A549 (cell line): ENCODE results near the gene RAPGEF2.

Experiments used
- ESRRA ChIP-seq: fragments of 150-350 bp; IDR thresholded peaks from 2 replicates; pipeline ENCODE4 v1.6.1; 2014; ENCODE audit warnings: mild to moderate bottlenecking, low read length, borderline replicate concordance
- RAD21 ChIP-seq, 2 experiments: fragments of >200 bp in 1 of 2; sonication (Bioruptor Twin) in 1 of 2; formaldehyde crosslinking in 1 of 2; IDR thresholded peaks in 1 of 2; conservative IDR thresholded peaks in 1 of 2; 2 replicates in 1 of 2; 3 replicates in 1 of 2; pipeline ENCODE4 v1.6.1; 2012 to 2018; ENCODE audit warnings: inconsistent platforms in 1 of 2
- TF ChIP-seq, protein P1 (sequence below): IDR thresholded peaks from 2 replicates; pipeline ENCODE4 v1.6.1; 2012
- TF ChIP-seq, protein P2 (sequence below): fragments of 250-450 bp; sonication (Bioruptor Pico); IDR thresholded peaks from 2 replicates; pipeline ENCODE4 v1.5.0; 2021; ENCODE audit warnings: mild to moderate bottlenecking, moderate library complexity, borderline replicate concordance
- TF ChIP-seq, protein P3 (sequence below): IDR thresholded peaks from 2 replicates; pipeline ENCODE4 v1.6.1; 2012; ENCODE audit warnings: low read depth, borderline replicate concordance
- TF ChIP-seq, protein P4 (sequence below): fragments of 450-650 bp; IDR thresholded peaks from 2 replicates; pipeline ENCODE4 v1.6.1; 2014; ENCODE audit warnings: antibody characterized with exemption

DNA sequence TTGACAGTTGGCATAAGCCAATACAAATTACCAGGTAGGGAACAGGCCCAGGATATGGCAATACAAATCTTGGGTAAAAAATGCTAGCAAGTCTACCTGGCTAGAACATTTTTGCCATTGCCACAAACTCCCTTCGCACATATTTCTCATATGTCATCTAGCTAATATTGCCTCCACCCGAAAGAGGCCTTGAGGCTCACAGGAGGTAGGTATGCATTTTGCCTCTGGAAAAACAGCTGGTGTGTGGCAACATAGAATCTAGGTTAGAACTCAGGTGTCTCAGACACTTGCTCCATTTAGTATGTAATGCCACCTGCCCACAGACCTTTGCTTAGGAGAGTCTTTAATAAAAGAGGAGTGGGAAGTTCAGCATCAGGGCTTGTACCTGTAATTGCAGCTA lies 16.3 kb upstream of the RAPGEF2 start:
- TF ChIP-seq, protein P1, sequence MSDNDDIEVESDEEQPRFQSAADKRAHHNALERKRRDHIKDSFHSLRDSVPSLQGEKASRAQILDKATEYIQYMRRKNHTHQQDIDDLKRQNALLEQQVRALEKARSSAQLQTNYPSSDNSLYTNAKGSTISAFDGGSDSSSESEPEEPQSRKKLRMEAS = no peak
- TF ChIP-seq, protein P2, sequence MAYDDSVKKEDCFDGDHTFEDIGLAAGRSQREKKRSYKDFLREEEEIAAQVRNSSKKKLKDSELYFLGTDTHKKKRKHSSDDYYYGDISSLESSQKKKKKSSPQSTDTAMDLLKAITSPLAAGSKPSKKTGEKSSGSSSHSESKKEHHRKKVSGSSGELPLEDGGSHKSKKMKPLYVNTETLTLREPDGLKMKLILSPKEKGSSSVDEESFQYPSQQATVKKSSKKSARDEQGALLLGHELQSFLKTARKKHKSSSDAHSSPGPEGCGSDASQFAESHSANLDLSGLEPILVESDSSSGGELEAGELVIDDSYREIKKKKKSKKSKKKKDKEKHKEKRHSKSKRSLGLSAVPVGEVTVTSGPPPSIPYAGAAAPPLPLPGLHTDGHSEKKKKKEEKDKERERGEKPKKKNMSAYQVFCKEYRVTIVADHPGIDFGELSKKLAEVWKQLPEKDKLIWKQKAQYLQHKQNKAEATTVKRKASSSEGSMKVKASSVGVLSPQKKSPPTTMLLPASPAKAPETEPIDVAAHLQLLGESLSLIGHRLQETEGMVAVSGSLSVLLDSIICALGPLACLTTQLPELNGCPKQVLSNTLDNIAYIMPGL (CRISPR knock-in tag) = no peak
- TF ChIP-seq, protein P3, sequence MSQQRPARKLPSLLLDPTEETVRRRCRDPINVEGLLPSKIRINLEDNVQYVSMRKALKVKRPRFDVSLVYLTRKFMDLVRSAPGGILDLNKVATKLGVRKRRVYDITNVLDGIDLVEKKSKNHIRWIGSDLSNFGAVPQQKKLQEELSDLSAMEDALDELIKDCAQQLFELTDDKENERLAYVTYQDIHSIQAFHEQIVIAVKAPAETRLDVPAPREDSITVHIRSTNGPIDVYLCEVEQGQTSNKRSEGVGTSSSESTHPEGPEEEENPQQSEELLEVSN = no peak
- TF ChIP-seq, protein P4, sequence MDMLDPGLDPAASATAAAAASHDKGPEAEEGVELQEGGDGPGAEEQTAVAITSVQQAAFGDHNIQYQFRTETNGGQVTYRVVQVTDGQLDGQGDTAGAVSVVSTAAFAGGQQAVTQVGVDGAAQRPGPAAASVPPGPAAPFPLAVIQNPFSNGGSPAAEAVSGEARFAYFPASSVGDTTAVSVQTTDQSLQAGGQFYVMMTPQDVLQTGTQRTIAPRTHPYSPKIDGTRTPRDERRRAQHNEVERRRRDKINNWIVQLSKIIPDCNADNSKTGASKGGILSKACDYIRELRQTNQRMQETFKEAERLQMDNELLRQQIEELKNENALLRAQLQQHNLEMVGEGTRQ = no peak
- TF ChIP-seq ESRRA (no peak), RAD21 (conservative IDR thresholded peaks at IDR 0.05 in 1 of 2, IDR thresholded peaks at IDR 0.05 in 1 of 2) (no peak)
